ENCODE measurements around the gene HS3ST5. TPM values are rescaled to one million over a fixed set of nuclear protein-coding genes. Genes with fewer than 3 reads are reported as not detected.

The HS3ST5 gene
- total RNA-seq, 1 experiment from 2014 or later, result not detected

DNA sequence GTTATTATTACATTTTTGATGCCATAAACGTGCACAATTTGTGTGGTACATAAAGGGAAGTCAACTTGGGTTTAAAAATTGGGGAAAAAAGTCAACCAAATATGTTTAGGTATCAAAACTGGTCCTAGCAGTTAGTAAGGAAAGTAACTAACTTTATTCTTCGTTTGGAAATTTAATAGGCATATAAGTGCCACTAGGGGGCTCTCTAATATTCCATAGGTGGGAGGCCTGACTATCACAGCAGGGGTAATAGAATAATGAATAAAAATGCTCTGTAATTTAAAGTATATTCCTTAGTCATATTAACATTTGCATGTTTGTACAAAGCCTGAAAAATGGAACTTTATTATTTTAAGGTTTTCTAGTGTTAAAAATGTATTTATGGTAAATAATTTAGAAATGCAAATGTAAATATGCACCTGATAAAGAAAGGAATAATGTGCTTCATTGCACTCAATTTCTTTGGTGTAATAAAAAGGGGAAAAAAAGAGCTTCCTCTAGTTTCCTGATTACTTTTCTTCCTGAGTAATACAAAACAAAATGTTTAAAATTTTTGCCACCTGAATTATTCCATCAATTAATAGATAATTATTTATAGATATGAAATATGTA lies 246.2 kb downstream of the HS3ST5 start:
- no peaks in the 10 kb centered on the region for H3K4me1 ChIP-seq (ENCODE audit: control insufficient read depth in 1 of 2, insufficient read depth in 2 of 2, low read length in 2 of 2)
- H3K9me2 ChIP-seq (ENCODE audit: insufficient read depth), result no peaks in the 10 kb centered on the region
- no peaks in the 10 kb centered on the region for H3K27me3 ChIP-seq (ENCODE audit: insufficient read depth, low read length)
- H3K4me2 ChIP-seq (ENCODE audit: low read length), result peak overlapping the region; percentile 4; the same call in 1 of the 2 replicates
- no peaks in the 10 kb centered on the region for H3K9me3 ChIP-seq (ENCODE audit: control insufficient read depth in 1 of 2, insufficient read depth in 1 of 2, low read depth in 1 of 2, low read length in 2 of 2)
- intact Hi-C loops (cut with micrococcal nuclease), result no loop called here
- DNase-seq (ENCODE audit: low read depth, low spot score) (peak; percentile 16), ATAC-seq (no peak)
- H3K79me2 ChIP-seq (ENCODE audit: insufficient read depth, low read length), result no peaks in the 10 kb centered on the region
- BruUV-seq (replicated peaks), result no TSS peak
- no peak overlapping the region for H3K4me3 ChIP-seq (replicated peaks in 1 of 2; ENCODE audit: low read depth in 1 of 2, low read length in 2 of 2)
- H3K36me3 ChIP-seq (ENCODE audit: control insufficient read depth in 1 of 2, insufficient read depth in 2 of 2, low read length in 2 of 2), result no peaks in the 10 kb centered on the region
- H3K9ac ChIP-seq (ENCODE audit: low read length), result no peak overlapping the region
- ChIA-PET POLR2A (no interaction called here), RAD21 (ENCODE audit: low non-redundant PET in 1 of 2, low total read pairs in 2 of 2, uncharacterized antibody in 2 of 2, unreplicated experiment in 2 of 2) (no interaction called here), CTCF (interaction anchor here (1.0 kb wide), 2 partner anchors 9 to 12 kb away, joined by 3 to 4 read pairs; no protein-coding TSS in a partner anchor)
- no peaks in the 10 kb centered on the region for H4K20me1 ChIP-seq (ENCODE audit: insufficient read depth)
- H2AFZ ChIP-seq (ENCODE audit: low read depth, low read length, poor library complexity, severe bottlenecking), result peak overlapping the region; percentile 42
- TF ChIP-seq SP1 (IDR thresholded peaks at IDR 0.05; ENCODE audit: low read depth) (no peak), RAD21 (IDR thresholded peaks at IDR 0.05; ENCODE audit: low read depth) (peak; percentile 60)
- TF ChIP-seq, protein P1, sequence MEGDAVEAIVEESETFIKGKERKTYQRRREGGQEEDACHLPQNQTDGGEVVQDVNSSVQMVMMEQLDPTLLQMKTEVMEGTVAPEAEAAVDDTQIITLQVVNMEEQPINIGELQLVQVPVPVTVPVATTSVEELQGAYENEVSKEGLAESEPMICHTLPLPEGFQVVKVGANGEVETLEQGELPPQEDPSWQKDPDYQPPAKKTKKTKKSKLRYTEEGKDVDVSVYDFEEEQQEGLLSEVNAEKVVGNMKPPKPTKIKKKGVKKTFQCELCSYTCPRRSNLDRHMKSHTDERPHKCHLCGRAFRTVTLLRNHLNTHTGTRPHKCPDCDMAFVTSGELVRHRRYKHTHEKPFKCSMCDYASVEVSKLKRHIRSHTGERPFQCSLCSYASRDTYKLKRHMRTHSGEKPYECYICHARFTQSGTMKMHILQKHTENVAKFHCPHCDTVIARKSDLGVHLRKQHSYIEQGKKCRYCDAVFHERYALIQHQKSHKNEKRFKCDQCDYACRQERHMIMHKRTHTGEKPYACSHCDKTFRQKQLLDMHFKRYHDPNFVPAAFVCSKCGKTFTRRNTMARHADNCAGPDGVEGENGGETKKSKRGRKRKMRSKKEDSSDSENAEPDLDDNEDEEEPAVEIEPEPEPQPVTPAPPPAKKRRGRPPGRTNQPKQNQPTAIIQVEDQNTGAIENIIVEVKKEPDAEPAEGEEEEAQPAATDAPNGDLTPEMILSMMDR (IDR thresholded peaks at IDR 0.05 in 2 of 3, conservative IDR thresholded peaks at IDR 0.05 in 1 of 3; ENCODE audit: borderline replicate concordance in 1 of 3, insufficient read depth in 1 of 3, low read depth in 2 of 3, low read length in 2 of 3), result peak; percentile 51 to 84 (median 63); a peak in 5 of 6 replicates
- no peak overlapping the region for H3K27ac ChIP-seq (ENCODE audit: low read depth, low read length)

GRCh38 chr6:114092943-114093342 lies 249.9 kb downstream of the HS3ST5 start:
- Histone ChIP-seq H3K4me1 (ENCODE audit: control insufficient read depth in 1 of 2, insufficient read depth in 2 of 2, low read length in 2 of 2) (no peaks in the 10 kb centered on the region), H3K79me2 (ENCODE audit: insufficient read depth, low read length) (no peaks in the 10 kb centered on the region), H4K20me1 (ENCODE audit: insufficient read depth) (no peaks in the 10 kb centered on the region), H3K4me3 (replicated peaks in 1 of 2; ENCODE audit: low read depth in 1 of 2, low read length in 2 of 2) (no peak overlapping the region), H3K27me3 (ENCODE audit: insufficient read depth, low read length) (no peaks in the 10 kb centered on the region), H3K9me3 (ENCODE audit: control insufficient read depth in 1 of 2, insufficient read depth in 1 of 2, low read depth in 1 of 2, low read length in 2 of 2) (no peaks in the 10 kb centered on the region), H3K9ac (ENCODE audit: low read length) (no peak overlapping the region), H2AFZ (ENCODE audit: low read depth, low read length, poor library complexity, severe bottlenecking) (no peak overlapping the region), H3K27ac (ENCODE audit: low read depth, low read length) (no peak overlapping the region), H3K4me2 (ENCODE audit: low read length) (no peak overlapping the region), H3K36me3 (ENCODE audit: control insufficient read depth in 1 of 2, insufficient read depth in 2 of 2, low read length in 2 of 2) (no peaks in the 10 kb centered on the region), H3K9me2 (ENCODE audit: insufficient read depth) (no peaks in the 10 kb centered on the region)
- TF ChIP-seq SP1 (IDR thresholded peaks at IDR 0.05; ENCODE audit: low read depth) (no peak), POLR2A (IDR thresholded peaks at IDR 0.05; ENCODE audit: borderline replicate concordance, extremely low read depth, insufficient read depth, insufficient read length) (no peak), RAD21 (IDR thresholded peaks at IDR 0.05; ENCODE audit: low read depth) (no peak), ELF1 (IDR thresholded peaks at IDR 0.05; ENCODE audit: borderline replicate concordance, low read depth) (no peak), ZNF274 (IDR thresholded peaks at IDR 0.05; ENCODE audit: low read depth, low read length) (no peak), CEBPB (IDR thresholded peaks at IDR 0.05; ENCODE audit: low read depth) (no peak), CBX3 (IDR thresholded peaks at IDR 0.05; ENCODE audit: low read depth) (no peak), TCF7L2 (IDR thresholded peaks at IDR 0.05; ENCODE audit: borderline replicate concordance, extremely low read depth, insufficient read depth, insufficient read length) (no peak), JUND (IDR thresholded peaks at IDR 0.05) (no peak), ZFX (IDR thresholded peaks at IDR 0.05) (no peak), POLR2AphosphoS5 (IDR thresholded peaks at IDR 0.05; ENCODE audit: low read depth, low read length) (no peak)
- TF ChIP-seq, protein P1 (IDR thresholded peaks at IDR 0.05 in 2 of 3, conservative IDR thresholded peaks at IDR 0.05 in 1 of 3; ENCODE audit: borderline replicate concordance in 1 of 3, insufficient read depth in 1 of 3, low read depth in 2 of 3, low read length in 2 of 3), result no peak
- TF ChIP-seq, protein P2, sequence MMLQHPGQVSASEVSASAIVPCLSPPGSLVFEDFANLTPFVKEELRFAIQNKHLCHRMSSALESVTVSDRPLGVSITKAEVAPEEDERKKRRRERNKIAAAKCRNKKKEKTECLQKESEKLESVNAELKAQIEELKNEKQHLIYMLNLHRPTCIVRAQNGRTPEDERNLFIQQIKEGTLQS (IDR thresholded peaks at IDR 0.05), result no peak
- no TSS peak for BruUV-seq (replicated peaks)
- DNase-seq (ENCODE audit: low read depth, low spot score), result no peak
- ChIA-PET POLR2A (no interaction called here), RAD21 (ENCODE audit: low non-redundant PET in 1 of 2, low total read pairs in 2 of 2, uncharacterized antibody in 2 of 2, unreplicated experiment in 2 of 2) (no interaction called here), CTCF (interaction anchor here (1.0 kb wide), 1 partner anchor 112 kb away, joined by 3 read pairs; no protein-coding TSS in a partner anchor)
- no peak for ATAC-seq
- intact Hi-C loops (cut with micrococcal nuclease), result no loop called here

Measured in HCT116 (cell line).